Glomerular endothelial cell (primary cell): ENCODE data around the gene PTPRN2. TPM values are rescaled to one million over a fixed set of nuclear protein-coding genes. Genes with fewer than 3 reads are reported as not detected.

Source experiments
- DNase-seq: peaks from one replicate; pipeline ENCODE4 v3.0.0-alpha.2; 2011; ENCODE audit warnings: low read depth, low spot score; ENCODE audit errors: extremely low read depth
- total RNA-seq: library from RNA; depleted of rRNA; stranded (reverse); fragments of >200 nt; gene quantifications from 2 replicates; pipeline ENCODE4 v1.2.3, GENCODE V29; 2015

PTPRN2 gene
- total RNA-seq, 1 donor from 2014 or later = 10.0 TPM

GRCh38 chr7:157547611-157548010 is 1040.0 kb downstream of the PTPRN2 start:
- DNase-seq = no peak

- DNase-seq = no peak
Measured at GRCh38 chr7:157547102-157547501, 1040.5 kb downstream of the PTPRN2 start.

GRCh38 chr7:157545681-157546060 is 1042.0 kb downstream of the PTPRN2 start:
- DNase-seq = no peak

GRCh38 chr7:157544980-157545680 is 1042.5 kb downstream of the PTPRN2 start:
- DNase-seq = no peak

- DNase-seq = no peak
Measured at GRCh38 chr7:157544226-157544625, 1043.4 kb downstream of the PTPRN2 start.

- no peak for DNase-seq
Measured at GRCh38 chr7:157543791-157544190, 1043.8 kb downstream of the PTPRN2 start.

GRCh38 chr7:157543276-157543675 is 1044.3 kb downstream of the PTPRN2 start:
- no peak for DNase-seq

GRCh38 chr7:157542068-157543021 is 1045.3 kb downstream of the PTPRN2 start:
- no peak for DNase-seq

- no peak for DNase-seq
Measured at GRCh38 chr7:157541295-157542067, 1046.1 kb downstream of the PTPRN2 start.

GRCh38 chr7:157540606-157541294 is 1046.9 kb downstream of the PTPRN2 start:
- DNase-seq = no peak

- no peak for DNase-seq
Measured at GRCh38 chr7:157540020-157540419, 1047.6 kb downstream of the PTPRN2 start.

GRCh38 chr7:157539521-157539920 is 1048.1 kb downstream of the PTPRN2 start:
- no peak for DNase-seq

- DNase-seq = no peak
Measured at GRCh38 chr7:157538735-157539134, 1048.9 kb downstream of the PTPRN2 start.

GRCh38 chr7:157538321-157538720 is 1049.3 kb downstream of the PTPRN2 start:
- DNase-seq = no peak

- DNase-seq = no peak
Measured at GRCh38 chr7:157537056-157537455, 1050.6 kb downstream of the PTPRN2 start.

- DNase-seq = no peak
Measured at GRCh38 chr7:157532068-157532467, 1055.6 kb downstream of the PTPRN2 start.

GRCh38 chr7:157529768-157530560 is 1057.7 kb downstream of the PTPRN2 start:
- DNase-seq = no peak

GRCh38 chr7:157528785-157529341 is 1058.8 kb downstream of the PTPRN2 start:
- DNase-seq = no peak

- no peak for DNase-seq
Measured at GRCh38 chr7:157527686-157528085, 1059.9 kb downstream of the PTPRN2 start.
